ENCODE data around the gene SLC30A7. TPM values are rescaled to one million over a fixed set of nuclear protein-coding genes. Genes with fewer than 3 reads are reported as not detected.

Gene SLC30A7
- total RNA-seq, 1 donor from 2014 or later, result 22.2 TPM

GRCh38 chr1:101026430-101026788 is 130.5 kb downstream of the SLC30A7 start:
- Mint-ChIP-seq H3K9me3 (peaks cover 2% of the 10 kb centered on the region), H3K4me3 (peak overlapping the region; percentile 98), H3K4me1 (peaks cover 21% of the 10 kb centered on the region), H3K36me3 (peaks cover 19% of the 10 kb centered on the region), H3K27me3 (ENCODE audit: insufficient read depth, low read depth) (peaks cover 6% of the 10 kb centered on the region), H3K27ac (peak overlapping the region; percentile 74)
- H3K27ac ChIP-seq, result no peak overlapping the region
- H3F3A ChIP-seq (ENCODE audit: low read depth), result no peaks in the 10 kb centered on the region
- H3K36me3 ChIP-seq, result no peaks in the 10 kb centered on the region
- H3K27me3 ChIP-seq, result no peaks in the 10 kb centered on the region
- no peak for DNase-seq (ENCODE audit: low spot score)
- H3K9ac ChIP-seq, result peak overlapping the region; percentile 82
- peak overlapping the region; percentile 74 for H3K4me3 ChIP-seq
- H3K4me2 ChIP-seq, result peak overlapping the region; percentile 90
- no peaks in the 10 kb centered on the region for H3K9me3 ChIP-seq (ENCODE audit: low read depth)
- TF ChIP-seq EZH2 (IDR thresholded peaks at IDR 0.05) (no peak), CTCF (IDR thresholded peaks at IDR 0.05) (no peak), EZH2phosphoT487 (IDR thresholded peaks at IDR 0.05) (no peak)
- peak overlapping the region; percentile 83 for H2AFZ ChIP-seq (replicated peaks)
- no peaks in the 10 kb centered on the region for H4K20me1 ChIP-seq (ENCODE audit: low read depth)
- peaks cover 60% of the 10 kb centered on the region for H3K79me2 ChIP-seq (ENCODE audit: low read depth)
- H3K4me1 ChIP-seq, result peaks cover 16% of the 10 kb centered on the region

- Histone ChIP-seq H3F3A (ENCODE audit: low read depth) (no peaks in the 10 kb centered on the region), H3K9ac (no peak overlapping the region), H4K20me1 (ENCODE audit: low read depth) (no peaks in the 10 kb centered on the region), H3K27me3 (no peaks in the 10 kb centered on the region), H3K36me3 (no peaks in the 10 kb centered on the region), H3K9me3 (ENCODE audit: low read depth) (no peaks in the 10 kb centered on the region), H3K4me1 (peaks cover 16% of the 10 kb centered on the region), H2AFZ (replicated peaks) (no peak overlapping the region), H3K4me3 (no peak overlapping the region), H3K79me2 (ENCODE audit: low read depth) (peaks cover 60% of the 10 kb centered on the region), H3K27ac (no peak overlapping the region), H3K4me2 (peak overlapping the region; percentile 90)
- Mint-ChIP-seq H3K9me3 (peaks cover 2% of the 10 kb centered on the region), H3K4me1 (peaks cover 21% of the 10 kb centered on the region), H3K27me3 (ENCODE audit: insufficient read depth, low read depth) (peaks cover 6% of the 10 kb centered on the region), H3K36me3 (peaks cover 18% of the 10 kb centered on the region), H3K27ac (no peak overlapping the region), H3K4me3 (peak overlapping the region; percentile 73)
- DNase-seq (ENCODE audit: low spot score), result no peak
- TF ChIP-seq CTCF (IDR thresholded peaks at IDR 0.05), result no peak
- TF ChIP-seq EZH2 (IDR thresholded peaks at IDR 0.05), result no peak
- TF ChIP-seq EZH2phosphoT487 (IDR thresholded peaks at IDR 0.05), result no peak
Observed at GRCh38 chr1:101027194-101027772, 131.4 kb downstream of the SLC30A7 start.

GRCh38 chr1:101028466-101028865 is 132.6 kb downstream of the SLC30A7 start:
- H2AFZ ChIP-seq (replicated peaks), result no peak overlapping the region
- H3K79me2 ChIP-seq (ENCODE audit: low read depth), result peaks cover 56% of the 10 kb centered on the region
- H3K27ac ChIP-seq, result no peak overlapping the region
- peaks cover 16% of the 10 kb centered on the region for H3K4me1 ChIP-seq
- no peak overlapping the region for H3K4me2 ChIP-seq
- TF ChIP-seq CTCF (IDR thresholded peaks at IDR 0.05) (no peak), EZH2phosphoT487 (IDR thresholded peaks at IDR 0.05) (no peak), EZH2 (IDR thresholded peaks at IDR 0.05) (no peak)
- H3K9ac ChIP-seq, result no peak overlapping the region
- Mint-ChIP-seq H3K4me1 (peaks cover 21% of the 10 kb centered on the region), H3K27ac (no peak overlapping the region), H3K4me3 (no peak overlapping the region), H3K9me3 (peaks cover 2% of the 10 kb centered on the region), H3K27me3 (ENCODE audit: insufficient read depth, low read depth) (peaks cover 6% of the 10 kb centered on the region), H3K36me3 (peaks cover 18% of the 10 kb centered on the region)
- no peak for DNase-seq (ENCODE audit: low spot score)
- no peaks in the 10 kb centered on the region for H3K27me3 ChIP-seq
- H4K20me1 ChIP-seq (ENCODE audit: low read depth), result no peaks in the 10 kb centered on the region
- no peaks in the 10 kb centered on the region for H3K9me3 ChIP-seq (ENCODE audit: low read depth)
- no peaks in the 10 kb centered on the region for H3F3A ChIP-seq (ENCODE audit: low read depth)
- H3K36me3 ChIP-seq, result no peaks in the 10 kb centered on the region
- H3K4me3 ChIP-seq, result no peak overlapping the region
